Activated T-cell treated with anti-CD3 and anti-CD28 coated beads, Interleukin-2, amount 50 U/mL, for 72 hours (primary cell): ENCODE results near the gene FOXC1. TPM values are rescaled to one million over a fixed set of nuclear protein-coding genes. Genes with fewer than 3 reads are reported as not detected.

ENCODE experiments used
- ATAC-seq, 2 donors: fragments of 150-1000 bp; cut with Tn5 transposase; replicated peaks in 1 of 2; 2 replicates each; pipeline ENCODE4 v1.10.0; 2021; ENCODE audit warnings: moderate library complexity in 2 of 2, mild to moderate bottlenecking in 1 of 2
- DNase-seq, 2 donors: peaks; one replicate each; pipeline ENCODE4 v3.0.0; 2021 to 2022; ENCODE audit warnings: mixed read lengths in 1 of 2
- H3K27ac Mint-ChIP-seq: one replicate; pipeline ENCODE4 v1.8.0; 2022; ENCODE audit warnings: mild to moderate bottlenecking, moderate library complexity, mixed read lengths
- H3K27me3 Mint-ChIP-seq: one replicate; pipeline ENCODE4 v1.8.0; 2022; ENCODE audit warnings: low read depth, mixed read lengths
- H3K36me3 Mint-ChIP-seq, 2 donors: one replicate each; pipeline ENCODE4 v1.8.0; 2022; ENCODE audit warnings: mixed read lengths in 2 of 2, mild to moderate bottlenecking in 1 of 2; ENCODE audit not compliant: insufficient read depth in 2 of 2
- H3K4me1 Mint-ChIP-seq: one replicate; pipeline ENCODE4 v1.8.0; 2022; ENCODE audit warnings: low read depth, mixed read lengths
- H3K4me3 Mint-ChIP-seq, 2 donors: one replicate each; pipeline ENCODE4 v1.8.0; 2022; ENCODE audit warnings: mild to moderate bottlenecking in 2 of 2, mixed read lengths in 2 of 2, moderate library complexity in 2 of 2
- H3K9me3 Mint-ChIP-seq, 2 donors: one replicate each; pipeline ENCODE4 v1.8.0; 2022; ENCODE audit warnings: mixed read lengths in 2 of 2
- total RNA-seq, 2 donors: library from RNA; stranded (reverse); gene quantifications; one replicate each; pipeline ENCODE4 v1.2.3, GENCODE V29; 2022

Gene FOXC1
- total RNA-seq, 2 donors from 2014 or later = 0.17 to 0.30 TPM

- ATAC-seq (no peak), DNase-seq (no peak)
- peaks cover 46% of the 10 kb centered on the region for H3K27me3 Mint-ChIP-seq
- H3K9me3 Mint-ChIP-seq = no peaks in the 10 kb centered on the region
- H3K4me3 Mint-ChIP-seq = no peak overlapping the region
- H3K27ac Mint-ChIP-seq = no peak overlapping the region
- peaks cover 8% of the 10 kb centered on the region for H3K4me1 Mint-ChIP-seq
- no peaks in the 10 kb centered on the region for H3K36me3 Mint-ChIP-seq
Observed at GRCh38 chr6:1630771-1631217, 21.1 kb downstream of the FOXC1 start.

- Mint-ChIP-seq H3K9me3 (no peaks in the 10 kb centered on the region), H3K36me3 (no peaks in the 10 kb centered on the region), H3K27me3 (peaks cover 41% of the 10 kb centered on the region), H3K4me3 (no peak overlapping the region), H3K27ac (no peak overlapping the region), H3K4me1 (peaks cover 3% of the 10 kb centered on the region)
- DNase-seq = no peak
- no peak for ATAC-seq
Observed at GRCh38 chr6:1631251-1631650, 21.5 kb downstream of the FOXC1 start.

DNA sequence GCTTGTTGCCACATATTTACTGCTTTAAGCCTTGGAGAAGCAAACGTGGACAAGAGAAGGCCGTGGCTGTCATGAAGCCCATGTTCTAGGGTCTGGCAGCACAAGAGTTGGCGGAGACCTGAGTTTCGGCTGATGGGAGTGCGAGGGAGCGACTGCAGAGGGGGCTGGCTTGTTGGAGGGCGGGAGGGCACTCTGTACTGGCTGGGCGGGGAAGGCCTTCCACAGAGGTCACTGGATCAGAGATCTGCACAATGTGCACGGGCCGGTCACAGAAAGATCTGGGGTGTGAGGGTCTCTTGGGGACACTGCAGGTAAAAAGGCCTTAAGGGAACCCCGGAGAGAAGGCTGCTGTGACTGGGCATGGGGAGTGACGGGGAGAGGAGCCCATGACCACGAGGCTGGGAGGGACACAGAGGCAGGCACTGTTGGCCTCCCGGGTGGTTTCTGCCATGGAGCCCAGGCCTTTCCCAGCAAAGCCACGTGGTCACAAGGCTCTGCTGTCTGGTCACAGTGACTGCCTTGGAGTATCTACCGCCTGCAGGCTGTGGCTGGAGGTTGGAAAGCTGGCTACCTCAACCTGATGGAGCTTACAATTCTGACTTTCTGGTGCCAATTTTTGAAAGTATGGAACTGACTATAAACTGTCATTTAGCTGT lies 23.8 kb downstream of the FOXC1 start:
- Mint-ChIP-seq H3K36me3 (no peaks in the 10 kb centered on the region), H3K27me3 (peaks cover 19% of the 10 kb centered on the region), H3K9me3 (no peaks in the 10 kb centered on the region), H3K4me3 (no peak overlapping the region), H3K4me1 (no peaks in the 10 kb centered on the region), H3K27ac (no peak overlapping the region)
- DNase-seq = no peak
- ATAC-seq = no peak

- ATAC-seq (no peak), DNase-seq (no peak)
- H3K4me1 Mint-ChIP-seq = no peaks in the 10 kb centered on the region
- no peaks in the 10 kb centered on the region for H3K36me3 Mint-ChIP-seq
- H3K27me3 Mint-ChIP-seq = peaks cover 15% of the 10 kb centered on the region
- H3K4me3 Mint-ChIP-seq = no peak overlapping the region
- H3K27ac Mint-ChIP-seq = no peak overlapping the region
- no peaks in the 10 kb centered on the region for H3K9me3 Mint-ChIP-seq
Observed at GRCh38 chr6:1634081-1634480, 24.4 kb downstream of the FOXC1 start.

GRCh38 chr6:1635305-1636010 lies 25.7 kb downstream of the FOXC1 start:
- H3K27ac Mint-ChIP-seq = no peak overlapping the region
- no peaks in the 10 kb centered on the region for H3K9me3 Mint-ChIP-seq
- no peak for ATAC-seq

GRCh38 chr6:1636272-1636825 lies 26.6 kb downstream of the FOXC1 start:
- DNase-seq (no peak), ATAC-seq (no peak)
- H3K27ac Mint-ChIP-seq = no peak overlapping the region
- H3K4me1 Mint-ChIP-seq = no peaks in the 10 kb centered on the region
- no peaks in the 10 kb centered on the region for H3K27me3 Mint-ChIP-seq
- no peaks in the 10 kb centered on the region for H3K36me3 Mint-ChIP-seq
- no peak overlapping the region for H3K4me3 Mint-ChIP-seq
- H3K9me3 Mint-ChIP-seq = no peaks in the 10 kb centered on the region

More at GRCh38 chr6:1635305-1636010, 25.7 kb downstream of the FOXC1 start:
- Mint-ChIP-seq H3K27me3 (peaks cover 4% of the 10 kb centered on the region), H3K4me1 (no peaks in the 10 kb centered on the region), H3K36me3 (no peaks in the 10 kb centered on the region), H3K4me3 (no peak overlapping the region)
- DNase-seq = no peak

DNA sequence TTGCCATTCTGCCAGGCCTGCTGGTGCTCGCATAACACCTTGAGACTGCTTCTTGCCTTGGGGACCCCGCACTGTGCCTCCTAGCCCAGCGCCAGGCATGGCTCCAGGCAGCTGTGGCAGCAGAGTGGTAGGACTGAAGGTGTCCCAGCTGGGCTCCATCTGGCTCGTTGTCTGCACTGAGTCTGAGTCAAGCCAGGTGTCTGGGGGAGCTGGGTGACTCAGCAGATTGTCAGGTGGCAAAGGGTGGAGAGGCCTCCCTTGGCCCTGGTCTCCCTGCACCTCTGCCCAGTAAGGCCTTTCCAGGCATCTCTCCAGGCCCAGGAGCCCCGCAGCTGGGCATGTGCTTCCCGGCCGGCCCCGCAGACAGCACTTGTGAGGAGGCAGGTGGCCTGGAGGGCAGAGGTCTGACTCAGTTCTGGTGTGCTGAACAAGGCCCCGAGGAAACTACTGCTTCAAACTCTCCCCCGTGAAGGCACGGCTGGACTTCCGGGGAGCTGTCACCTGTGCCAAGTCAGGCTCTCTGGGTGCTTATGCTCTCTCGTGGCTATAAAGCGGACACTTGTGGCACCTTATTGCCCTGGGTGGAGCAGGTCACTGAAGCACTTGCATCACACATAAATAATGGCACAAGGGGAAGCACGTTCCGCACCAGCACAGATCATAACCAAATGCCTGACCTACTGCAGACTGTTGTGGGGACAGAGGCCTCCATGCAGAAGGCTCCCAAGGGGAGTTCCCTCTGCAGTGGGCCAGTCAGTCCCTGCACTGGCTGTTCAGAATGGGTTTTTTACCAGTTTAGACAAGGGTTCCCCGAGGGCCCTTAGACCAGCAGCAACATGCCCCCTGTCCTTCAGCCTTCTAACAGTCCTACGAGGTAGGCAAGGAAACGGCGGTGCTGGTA lies 27.5 kb downstream of the FOXC1 start:
- ATAC-seq (no peak), DNase-seq (no peak)
- Mint-ChIP-seq H3K27me3 (no peaks in the 10 kb centered on the region), H3K9me3 (no peaks in the 10 kb centered on the region), H3K27ac (no peak overlapping the region), H3K4me3 (no peak overlapping the region), H3K36me3 (no peaks in the 10 kb centered on the region), H3K4me1 (no peaks in the 10 kb centered on the region)

DNA sequence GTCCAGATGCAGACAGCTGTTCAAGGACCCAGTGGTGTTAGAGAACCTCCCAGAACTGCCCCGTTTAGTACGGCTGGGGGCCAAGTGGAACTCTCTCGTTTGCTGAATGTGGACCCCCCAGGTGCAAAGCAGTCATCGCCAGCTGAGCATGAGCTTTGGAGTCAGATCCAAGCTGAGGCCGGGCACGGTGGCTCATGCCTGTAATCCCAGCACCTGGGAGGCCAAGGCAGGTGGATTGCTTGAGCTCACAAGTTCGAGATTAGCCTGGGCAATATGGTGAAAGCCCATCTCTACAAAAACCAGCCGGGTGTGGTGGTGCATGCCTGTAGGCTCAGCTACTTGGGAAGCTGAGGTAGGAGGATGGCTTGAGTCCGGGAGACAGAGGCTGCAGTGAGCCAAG lies 29.7 kb downstream of the FOXC1 start:
- DNase-seq = no peak
- ATAC-seq = no peak
- Mint-ChIP-seq H3K36me3 (no peaks in the 10 kb centered on the region), H3K4me1 (no peaks in the 10 kb centered on the region), H3K9me3 (no peaks in the 10 kb centered on the region), H3K4me3 (no peak overlapping the region), H3K27ac (no peak overlapping the region), H3K27me3 (no peaks in the 10 kb centered on the region)

- Mint-ChIP-seq H3K9me3 (no peaks in the 10 kb centered on the region), H3K36me3 (no peaks in the 10 kb centered on the region), H3K27ac (no peak overlapping the region), H3K4me3 (no peak overlapping the region), H3K27me3 (no peaks in the 10 kb centered on the region), H3K4me1 (no peaks in the 10 kb centered on the region)
- no peak for ATAC-seq
- no peak for DNase-seq
Observed at GRCh38 chr6:1640476-1640875, 30.8 kb downstream of the FOXC1 start.

DNA sequence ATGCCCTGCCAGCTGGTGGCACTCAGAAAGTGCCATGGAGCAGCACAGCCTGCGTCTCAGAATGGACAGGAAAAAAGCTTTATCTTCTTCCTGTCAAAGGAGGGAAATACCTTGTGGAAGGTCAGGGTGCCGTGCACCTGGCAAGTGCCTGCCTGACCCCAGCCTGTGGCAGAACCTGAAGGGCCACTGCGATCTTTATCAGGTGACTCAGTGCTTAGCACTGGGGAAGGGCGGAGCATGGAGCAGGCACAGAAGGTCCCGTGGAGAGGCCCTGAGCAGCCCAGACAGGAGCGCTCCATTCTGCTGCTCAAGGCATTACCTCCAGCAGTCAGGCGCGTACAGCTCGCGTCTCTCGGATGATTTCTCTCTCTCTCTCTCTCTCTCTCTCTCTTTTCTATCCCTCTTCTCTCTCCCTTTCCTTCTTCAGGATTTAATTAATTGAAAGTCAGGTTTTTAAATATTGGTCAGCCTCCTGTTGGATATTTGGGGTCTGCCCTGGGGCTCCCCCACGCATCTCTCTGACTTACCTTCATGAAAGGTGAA lies 31.7 kb downstream of the FOXC1 start:
- H3K9me3 Mint-ChIP-seq = no peaks in the 10 kb centered on the region
- DNase-seq (no peak), ATAC-seq (no peak)
- H3K36me3 Mint-ChIP-seq = no peaks in the 10 kb centered on the region
- no peak overlapping the region for H3K4me3 Mint-ChIP-seq
- no peaks in the 10 kb centered on the region for H3K4me1 Mint-ChIP-seq
- no peak overlapping the region for H3K27ac Mint-ChIP-seq
- H3K27me3 Mint-ChIP-seq = no peaks in the 10 kb centered on the region

DNA sequence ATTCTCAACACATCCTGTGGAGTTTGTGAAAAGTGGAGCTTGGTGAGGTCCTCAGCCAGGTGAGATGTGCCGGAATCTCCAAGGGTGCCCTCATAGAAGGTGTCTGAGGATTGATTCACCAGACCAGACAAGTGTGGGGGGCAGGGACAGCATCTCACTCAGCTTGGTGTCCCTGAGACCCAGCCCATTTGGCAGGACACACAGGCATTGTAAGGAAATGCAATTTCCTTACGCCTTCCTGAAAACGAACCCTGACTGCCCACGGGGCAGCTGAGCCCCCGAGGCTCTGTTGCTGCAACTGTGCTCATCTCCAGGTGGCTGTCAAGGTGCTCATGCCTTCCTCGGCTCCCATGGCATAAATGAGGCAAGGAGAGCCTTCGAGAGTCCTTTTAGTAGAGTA lies 33.4 kb downstream of the FOXC1 start:
- Mint-ChIP-seq H3K4me3 (no peak overlapping the region), H3K27ac (no peak overlapping the region), H3K4me1 (no peaks in the 10 kb centered on the region), H3K27me3 (no peaks in the 10 kb centered on the region), H3K36me3 (no peaks in the 10 kb centered on the region), H3K9me3 (no peaks in the 10 kb centered on the region)
- DNase-seq = no peak
- ATAC-seq = no peak

- no peak for ATAC-seq
- Mint-ChIP-seq H3K27ac (no peak overlapping the region), H3K36me3 (no peaks in the 10 kb centered on the region), H3K4me1 (no peaks in the 10 kb centered on the region), H3K9me3 (no peaks in the 10 kb centered on the region), H3K27me3 (no peaks in the 10 kb centered on the region), H3K4me3 (no peak overlapping the region)
- no peak for DNase-seq
Observed at GRCh38 chr6:1643830-1644445, 34.2 kb downstream of the FOXC1 start.
